Measurements from ENCODE around the gene SEMA3B.
"Not testable (repeated sequence)": the region's sequence is repeated elsewhere in the genome, so short reads cannot be mapped to it uniquely, and the experiment has no call there.

Gene SEMA3B

DNA sequence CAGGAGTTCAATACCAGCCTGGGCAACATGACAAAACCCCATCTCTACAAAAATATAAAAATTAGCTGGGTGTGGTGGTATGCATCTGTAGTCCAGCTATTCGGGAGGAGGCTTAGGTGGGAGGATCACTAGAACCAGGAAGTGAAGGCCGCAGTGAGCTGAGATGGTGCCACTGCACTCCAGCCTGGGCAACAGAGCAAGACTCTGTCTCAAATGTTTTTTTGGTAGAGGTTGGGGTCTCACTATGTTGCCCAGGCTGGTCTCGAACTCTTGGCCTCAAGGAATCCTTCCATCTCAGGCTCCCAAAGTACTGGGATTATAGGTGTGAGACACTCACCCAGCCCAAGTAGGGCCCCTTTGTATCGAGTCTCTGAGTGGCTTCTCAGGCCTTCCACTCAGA, 25.1 kb downstream of the SEMA3B start:
- DNase-seq (ENCODE audit: low read depth): no peak

DNA sequence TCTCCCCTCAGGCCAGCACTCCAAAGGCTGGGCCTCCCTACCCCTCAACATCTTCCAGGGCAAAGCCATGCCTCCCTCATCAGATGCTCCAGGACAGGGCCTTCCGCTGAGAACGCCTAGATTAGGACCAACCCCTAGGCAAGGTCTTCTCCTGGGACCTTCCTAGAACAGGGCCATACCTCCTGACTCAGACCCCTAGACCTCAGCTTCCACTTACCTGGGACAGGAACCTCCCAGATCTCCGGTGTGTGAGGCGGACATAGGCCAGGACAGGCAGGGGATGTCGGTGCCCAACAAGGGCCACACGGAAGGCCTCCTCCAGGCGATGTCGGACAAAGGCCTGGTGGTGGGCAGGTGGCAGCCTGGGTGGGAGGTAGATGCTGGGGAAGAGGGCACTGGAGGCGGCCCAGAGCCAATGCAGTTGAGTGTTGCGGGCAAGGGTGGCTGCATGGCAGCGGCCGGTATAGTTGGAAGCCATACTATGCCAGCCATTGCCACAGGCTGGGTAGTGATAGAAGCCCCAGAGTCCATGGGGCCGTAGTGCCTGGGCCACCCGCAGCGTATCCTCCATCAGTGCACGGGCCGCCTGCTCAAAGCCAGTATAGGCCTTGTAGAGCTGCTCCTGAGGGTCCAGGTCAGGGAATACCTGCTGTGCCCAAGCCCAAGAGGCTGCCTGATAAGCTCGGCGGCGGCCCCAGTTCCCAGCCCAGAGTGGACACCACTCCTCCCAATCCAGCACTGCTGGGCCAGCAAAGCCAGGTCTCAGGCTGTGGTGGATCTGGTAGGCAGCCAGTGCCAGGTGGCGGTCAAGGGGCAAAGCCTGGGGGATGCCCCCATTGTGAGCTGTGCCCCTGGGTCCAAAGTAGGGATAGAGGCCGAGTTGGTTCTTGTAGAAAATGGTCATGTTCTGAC, 25.8 kb downstream of the SEMA3B start:
- DNase-seq (ENCODE audit: low read depth): no peak

DNA sequence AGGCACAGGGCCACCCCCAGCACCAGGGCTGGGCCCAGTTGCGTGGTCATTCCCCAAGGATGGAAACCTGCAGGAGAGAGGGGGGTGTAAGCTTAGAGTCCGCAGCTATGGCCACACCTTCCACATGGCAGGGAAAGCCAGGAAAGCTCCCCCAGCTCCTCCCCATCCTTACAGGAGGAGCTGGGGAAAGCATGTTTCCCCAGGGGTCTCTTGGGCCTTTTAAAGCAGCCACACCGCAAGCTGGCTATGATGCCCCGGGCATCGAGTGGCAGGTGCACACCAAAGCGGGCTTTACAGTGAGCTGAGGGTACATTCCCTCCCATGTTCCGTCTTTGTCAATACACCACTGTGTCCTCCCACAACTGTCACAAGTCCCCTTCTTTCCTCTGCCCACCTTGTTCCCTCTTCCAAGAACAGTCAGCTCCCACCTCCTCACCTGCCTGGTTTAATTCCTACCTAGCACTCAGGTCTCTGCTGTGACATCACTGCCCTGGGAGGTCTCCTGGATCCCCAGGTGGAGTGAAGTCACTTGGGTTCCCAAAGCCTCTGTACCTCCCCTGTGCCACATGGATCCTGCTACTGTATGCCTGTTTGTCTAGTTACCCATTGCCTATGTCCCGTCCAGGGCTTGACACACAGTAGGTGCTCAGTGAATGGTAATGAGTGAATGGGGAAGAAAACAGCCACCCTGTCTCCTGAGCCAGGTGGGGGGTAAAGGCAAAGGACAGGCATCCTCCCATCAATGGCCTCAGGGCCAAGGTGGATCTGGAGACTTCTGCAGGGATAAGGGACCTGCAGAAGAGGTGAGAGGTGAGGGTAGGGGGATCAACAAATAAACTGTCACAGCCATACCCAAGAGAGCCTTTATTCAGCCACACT, 26.8 kb downstream of the SEMA3B start:
- DNase-seq (ENCODE audit: low read depth): no peak

DNA sequence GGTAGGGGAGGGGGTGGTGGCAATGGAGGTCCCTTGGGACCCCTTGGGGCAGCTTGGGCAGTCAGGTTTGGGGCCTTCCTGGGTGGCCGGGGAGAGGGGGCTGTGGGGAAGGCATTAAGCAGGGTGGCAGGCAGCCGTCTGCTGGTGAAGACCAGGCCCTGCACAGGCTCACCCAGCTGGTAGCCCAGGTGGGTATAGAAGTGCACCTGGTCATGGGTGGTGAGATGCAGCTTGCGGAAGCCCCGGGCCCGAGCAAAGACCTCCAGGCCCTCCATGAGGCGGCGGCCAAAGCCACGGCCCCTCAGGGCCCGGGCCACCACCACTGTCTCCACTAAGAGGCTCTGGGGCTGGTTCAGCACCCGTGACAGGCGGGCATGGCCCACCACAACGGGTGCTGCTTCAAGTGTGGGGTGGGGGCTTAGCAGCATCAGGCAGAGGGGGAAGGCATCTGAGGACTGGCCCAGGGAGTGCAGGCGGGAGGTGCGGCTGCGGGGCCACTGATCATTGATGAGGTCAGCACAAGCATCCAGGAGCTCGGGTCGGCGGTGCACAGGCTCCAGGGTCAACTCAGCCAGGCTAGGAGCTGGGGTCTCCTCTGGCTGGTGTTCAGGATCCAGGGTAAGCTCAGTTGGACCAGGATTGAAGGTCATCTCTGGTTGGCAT, 27.9 kb downstream of the SEMA3B start:
- DNase-seq (ENCODE audit: low read depth): no peak

DNA sequence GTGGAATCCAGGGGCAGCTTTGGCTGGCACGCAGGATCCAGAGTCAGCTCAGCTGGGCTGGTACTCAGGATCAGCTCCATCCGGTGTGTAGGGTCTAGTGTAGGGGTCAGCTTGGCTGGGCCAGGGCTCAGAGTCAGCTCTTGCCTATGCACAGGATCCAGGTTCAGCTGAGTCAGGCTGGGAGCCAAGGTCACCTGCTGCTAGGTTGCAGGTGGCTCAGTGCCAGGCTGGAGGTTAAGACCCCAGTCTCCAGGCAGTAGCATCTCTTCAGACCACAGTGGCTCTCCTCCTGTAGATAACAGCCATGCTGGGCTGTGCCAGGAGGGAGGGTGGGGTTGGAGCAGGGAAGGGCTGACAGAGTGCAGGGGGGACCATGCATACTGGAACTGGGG, 28.4 kb downstream of the SEMA3B start:
- DNase-seq (ENCODE audit: low read depth): no peak

DNA sequence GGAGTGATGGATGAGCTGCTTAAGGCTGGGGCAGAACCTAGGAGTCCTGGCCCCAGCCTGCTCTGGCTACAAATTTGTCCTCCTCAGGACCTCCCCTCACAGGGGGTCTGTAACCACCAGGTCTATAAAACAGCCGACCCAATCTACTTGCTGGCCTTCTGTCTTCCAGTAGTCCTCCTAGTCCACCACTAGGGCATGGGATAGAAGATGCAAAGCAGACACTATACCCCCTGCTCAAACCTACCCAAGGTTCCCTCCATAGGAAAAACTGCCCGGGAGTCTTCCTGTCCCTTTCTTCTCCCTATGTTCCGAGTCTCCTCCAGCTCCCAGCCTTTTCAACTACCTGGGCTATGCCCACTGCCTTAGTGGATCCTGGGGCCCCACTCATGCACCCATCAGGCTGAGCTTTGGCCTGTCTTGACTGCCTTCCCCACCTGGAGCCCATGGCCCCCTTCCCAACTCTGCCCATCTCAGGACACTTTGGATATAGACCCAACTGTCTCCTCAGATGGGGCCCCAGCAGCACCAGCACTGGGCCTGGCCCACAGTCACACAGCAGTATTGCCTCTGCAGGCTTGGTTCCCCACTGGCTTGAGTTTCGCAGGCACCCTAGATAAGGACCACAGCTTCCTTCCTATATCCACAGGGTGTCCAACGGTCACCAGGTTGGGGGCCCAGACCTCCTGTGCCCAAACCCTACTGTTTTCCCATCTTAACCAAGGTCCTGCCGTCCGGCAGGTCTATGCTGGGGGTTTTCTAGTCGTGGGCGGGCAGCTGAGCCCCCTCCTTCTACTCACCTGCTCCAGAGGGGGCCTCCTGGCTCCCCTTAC, 29.2 kb downstream of the SEMA3B start:
- DNase-seq (ENCODE audit: low read depth): no peak

GRCh38 chr3:50298836-50299637, 30.1 kb downstream of the SEMA3B start, which contains the start of the genes HYAL3 and NAA80:
Gene HYAL3, minus strand, starts transcription at chr3:50299405. Its CDS starts 3,803 bp downstream, at chr3:50295602.
Gene NAA80, minus strand, starts transcription at chr3:50299405. Its CDS starts 1,942 bp downstream, at chr3:50297463.
- DNase-seq (ENCODE audit: low read depth): peak; percentile 90

- DNase-seq (ENCODE audit: low read depth): no peak
Observed at GRCh38 chr3:50299638-50299928, 30.6 kb downstream of the SEMA3B start.

GRCh38 chr3:50299929-50300680, 31.2 kb downstream of the SEMA3B start:
- DNase-seq (ENCODE audit: low read depth): peak; percentile 43

DNA sequence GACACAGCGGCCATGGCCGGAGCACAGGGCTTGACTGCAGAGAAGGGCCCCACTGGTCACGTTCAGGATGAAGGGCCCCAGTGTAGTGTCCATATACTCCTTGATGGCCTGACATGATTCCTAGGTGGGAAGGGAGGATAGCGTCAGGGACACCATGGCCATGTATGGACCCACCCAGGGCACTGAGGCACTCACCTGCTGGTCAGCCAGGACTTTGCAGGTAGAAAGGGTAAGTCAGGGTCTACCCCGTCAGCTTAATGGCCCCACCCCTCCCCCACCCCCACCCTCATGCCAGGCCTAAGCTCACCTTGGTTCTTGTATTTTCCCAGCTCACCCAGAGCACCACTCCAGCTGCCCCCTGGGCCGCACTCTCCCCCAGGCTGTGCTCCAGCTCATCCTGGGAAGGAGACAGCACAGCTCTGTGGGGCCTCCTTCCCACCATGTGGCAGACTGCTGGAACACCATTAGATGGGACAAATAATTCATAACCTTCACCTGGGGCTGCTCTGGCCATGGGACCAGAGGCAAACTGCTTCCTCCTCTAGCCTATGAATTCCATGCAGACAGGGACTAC, 31.8 kb downstream of the SEMA3B start:
- no peak for DNase-seq (ENCODE audit: low read depth)

DNA sequence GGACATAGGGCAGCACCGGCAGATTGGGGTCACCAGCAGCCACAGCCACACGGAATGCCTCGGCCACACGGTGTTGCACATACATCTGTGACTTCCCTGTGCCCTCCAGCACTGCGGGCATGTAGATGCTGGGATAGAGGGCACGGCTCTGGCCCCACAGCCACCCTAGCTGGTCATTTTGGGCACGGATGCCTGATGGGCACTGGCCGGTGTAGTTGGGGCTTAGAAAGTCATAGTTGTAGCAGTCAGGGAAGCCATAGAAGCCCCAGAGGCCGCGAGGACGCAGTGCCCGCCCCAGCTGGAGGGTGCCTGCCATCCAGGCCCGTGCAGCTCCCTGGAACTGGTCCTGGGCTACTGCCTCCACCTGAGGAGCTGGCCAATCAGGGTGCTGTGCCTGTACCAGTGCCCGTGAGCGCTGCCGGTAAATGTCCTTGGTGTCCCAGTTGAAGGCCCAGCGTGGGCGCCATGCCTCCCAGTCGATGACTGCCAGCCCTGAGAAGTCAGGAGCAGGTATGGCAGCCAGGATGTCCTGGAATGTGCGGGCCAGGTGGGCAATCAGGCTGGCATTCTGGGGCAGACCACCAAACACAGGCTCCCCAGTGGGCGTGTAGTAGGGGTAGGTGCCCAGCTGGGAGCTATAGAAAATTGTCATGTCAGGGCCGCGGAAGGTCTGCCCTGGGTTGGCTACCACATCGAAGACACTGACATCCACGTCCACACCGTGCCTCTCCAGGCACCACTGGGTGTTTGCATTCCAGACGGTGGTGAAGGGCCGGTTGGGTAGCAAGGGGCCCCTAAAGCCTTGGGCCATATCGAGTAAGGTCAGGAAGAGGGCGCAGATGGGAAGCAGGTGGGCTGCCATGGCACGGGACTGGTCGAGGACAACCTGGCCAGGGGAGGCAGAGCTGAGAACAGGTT, 33.4 kb downstream of the SEMA3B start:
- DNase-seq (ENCODE audit: low read depth): no peak

DNA sequence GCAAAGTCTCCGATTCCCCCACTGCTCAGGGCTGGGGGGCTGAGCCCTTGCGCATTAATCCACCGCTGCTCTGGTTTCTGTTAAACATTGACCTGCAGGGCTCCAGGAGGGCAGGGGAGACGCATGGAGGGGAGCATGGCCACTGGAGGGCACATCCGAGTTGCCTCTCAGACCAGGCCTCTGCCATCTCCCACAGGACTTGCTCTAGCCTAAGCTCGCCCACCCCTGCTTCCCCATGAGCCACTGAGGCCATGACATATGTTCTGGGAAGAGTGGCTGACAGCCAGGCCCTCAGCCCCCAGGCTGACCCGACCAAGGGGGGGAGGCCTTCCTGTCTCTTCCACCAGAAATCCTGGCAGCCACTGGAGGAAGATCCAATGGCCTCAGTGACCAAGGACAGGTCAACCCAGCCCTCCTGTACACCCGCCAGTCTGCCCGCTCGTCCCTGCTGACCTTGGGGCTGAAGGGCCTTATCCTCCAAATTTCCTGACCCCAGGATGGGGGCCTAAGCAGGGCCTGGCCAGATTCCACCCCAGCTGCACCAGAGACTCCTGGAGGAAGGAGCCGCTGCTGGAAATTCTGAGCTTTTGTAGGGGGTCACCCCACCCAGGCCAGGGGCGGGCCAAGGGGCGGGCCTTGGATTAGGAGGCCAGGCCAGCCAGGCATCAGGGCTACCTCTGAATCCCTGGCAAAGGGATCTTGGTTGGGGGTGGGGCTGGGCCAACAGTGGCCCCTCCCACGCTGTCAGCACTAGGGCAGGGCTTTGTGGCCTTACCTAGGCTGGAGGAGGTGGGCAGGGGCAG, 34.3 kb downstream of the SEMA3B start, which contains the start of gene HYAL1:
HYAL1 (minus strand) TSS at position 562 of the 803 bp plus-strand sequence. CDS start 618 bp downstream, outside the sequence.
- no peak for DNase-seq (ENCODE audit: low read depth)

DNA sequence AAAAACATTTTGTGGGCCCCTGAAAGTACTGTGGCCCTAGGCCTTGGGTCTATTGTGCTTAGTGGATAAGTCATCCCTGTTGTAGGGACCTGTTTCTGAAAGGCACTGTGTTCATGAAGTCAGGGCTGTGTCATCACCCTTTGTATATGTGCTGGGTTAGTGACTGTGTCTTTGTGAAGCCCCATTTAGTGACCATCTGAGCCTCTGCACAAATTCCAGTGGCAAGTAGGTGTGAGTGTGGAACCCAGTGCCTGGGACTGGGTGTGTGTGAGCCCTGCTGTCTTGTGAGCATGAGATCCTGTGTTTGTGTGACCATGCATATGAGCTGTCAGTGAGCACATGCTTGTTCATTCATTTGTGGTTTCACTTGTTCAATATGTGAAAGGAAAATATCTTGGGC, 35.7 kb downstream of the SEMA3B start:
- no peak for DNase-seq (ENCODE audit: low read depth)

DNA sequence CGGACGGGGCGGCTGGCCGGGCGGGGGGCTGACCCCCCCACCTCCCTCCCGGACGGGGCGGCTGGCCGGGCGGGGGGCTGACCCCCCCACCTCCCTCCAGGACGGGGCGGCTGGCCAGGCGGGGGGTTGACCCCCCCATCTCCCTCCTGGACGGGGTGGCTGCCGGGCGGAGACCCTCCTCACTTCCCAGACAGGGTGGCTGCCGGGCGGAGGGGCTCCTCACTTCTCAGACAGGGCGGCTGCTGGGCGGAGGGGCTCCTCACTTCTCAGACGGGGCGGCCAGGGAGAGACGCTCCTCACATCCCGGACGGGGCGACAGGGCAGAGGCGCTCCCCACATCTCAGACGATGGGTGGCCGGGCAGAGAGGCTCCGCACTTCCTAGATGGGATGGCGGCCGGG, 43.1 kb downstream of the SEMA3B start:
- not testable (repeated sequence) for DNase-seq (ENCODE audit: low read depth)

DNA sequence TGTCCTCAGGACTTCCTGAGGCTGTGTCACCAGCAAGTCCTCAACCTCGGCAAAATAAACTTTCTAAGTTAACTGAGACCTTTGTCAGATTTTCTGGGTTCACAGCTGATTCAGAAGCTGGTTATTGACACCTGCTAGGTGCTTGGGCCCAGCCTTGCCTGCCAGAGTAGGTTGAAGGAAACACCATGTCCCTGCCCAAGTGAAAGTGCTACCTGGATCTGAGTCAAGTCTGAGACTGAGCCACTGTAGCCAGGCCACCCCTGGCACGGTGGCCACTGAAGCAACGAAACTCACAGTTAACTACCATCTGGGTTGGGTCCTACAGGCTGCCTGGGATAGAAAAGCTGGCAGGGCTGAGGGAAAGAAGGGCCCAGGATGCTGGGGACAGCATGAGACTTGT, 45.4 kb downstream of the SEMA3B start:
- no peak for DNase-seq (ENCODE audit: low read depth)

- no peak for DNase-seq (ENCODE audit: low read depth)
Observed at GRCh38 chr3:50314816-50315215, 45.9 kb downstream of the SEMA3B start.

DNA sequence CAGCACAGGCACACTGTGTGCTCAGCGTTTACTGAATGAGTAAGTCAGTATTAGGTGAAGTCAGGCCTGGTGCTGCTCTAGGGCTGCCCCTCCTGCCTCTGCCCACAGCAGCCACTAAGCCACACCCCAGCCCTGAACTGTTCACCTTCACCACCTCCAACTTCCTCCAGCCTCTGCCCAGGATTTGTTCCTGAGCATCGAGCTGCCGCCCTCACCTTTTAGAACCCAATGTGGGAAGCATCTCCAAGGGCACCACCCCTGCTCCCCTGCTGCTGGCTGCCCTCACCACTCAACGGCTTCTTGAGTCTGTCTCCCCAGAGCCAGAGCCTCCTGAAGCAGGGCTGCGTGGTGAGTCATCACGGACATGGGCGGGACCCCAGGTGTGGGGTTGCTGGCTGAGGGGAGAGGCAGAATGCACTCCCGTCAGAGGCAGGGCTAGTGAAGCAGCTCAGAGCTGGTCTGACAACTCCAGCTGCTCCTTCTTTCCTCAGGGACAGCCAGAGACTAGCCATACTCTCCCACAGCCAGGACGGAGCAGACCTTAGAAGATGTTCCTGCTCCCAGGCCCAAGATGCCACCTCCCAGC, 47.8 kb downstream of the SEMA3B start:
- no peak for DNase-seq (ENCODE audit: low read depth)

Measured in GM04503 (cell line).